SW480 (cell line): ENCODE results near the gene ZNF132.
"Not testable (repeated sequence)": the region's sequence is repeated elsewhere in the genome, so short reads cannot be mapped to it uniquely, and the experiment has no call there.

Experiments
- DNase-seq: peaks from one replicate; pipeline ENCODE4 v3.0.0-alpha.2; 2016; ENCODE audit warnings: low spot score

Gene ZNF132

GRCh38 chr19:58466760-58467589 is 27.0 kb upstream of the ZNF132 start, which contains the start of gene ZNF324:
ZNF324 (plus strand) TSS chr19:58467080; CDS start chr19:58469186, 2,106 bp downstream.
- peak; percentile 98 for DNase-seq

- no peak for DNase-seq
These were observed 26.3 kb upstream of the ZNF132 start for GRCh38 chr19:58466089-58466759.

- DNase-seq: no peak
These were observed 20.1 kb upstream of the ZNF132 start for GRCh38 chr19:58460039-58460438.

- no peak for DNase-seq
These were observed 16.2 kb upstream of the ZNF132 start for GRCh38 chr19:58456111-58456510.

- no peak for DNase-seq
These were observed 15.4 kb upstream of the ZNF132 start for GRCh38 chr19:58455306-58455705.

GRCh38 chr19:58453743-58454142 is 13.8 kb upstream of the ZNF132 start:
- DNase-seq: no peak

- peak; percentile 97 for DNase-seq
These were observed 11.6 kb upstream of the ZNF132 start, which contains the start of gene ZNF324B for GRCh38 chr19:58451358-58452101. ZNF324B (plus strand) TSS chr19:58451622; CDS start chr19:58453702, 2,080 bp downstream.

- DNase-seq: no peak
These were observed 11.0 kb upstream of the ZNF132 start for GRCh38 chr19:58450856-58451357.

- not testable (repeated sequence) for DNase-seq
These were observed 10.0 kb upstream of the ZNF132 start for GRCh38 chr19:58449980-58450379.

GRCh38 chr19:58448860-58449259 is 8.9 kb upstream of the ZNF132 start:
- not testable (repeated sequence) for DNase-seq

GRCh38 chr19:58442986-58443385 is 3.0 kb upstream of the ZNF132 start:
- DNase-seq: not testable (repeated sequence)

- DNase-seq: no peak
These were observed 603 bp upstream of the ZNF132 start for GRCh38 chr19:58440556-58440955.

GRCh38 chr19:58434217-58434616 is 5.7 kb downstream of the ZNF132 start:
- DNase-seq: no peak

GRCh38 chr19:58429745-58430144 is 10.2 kb downstream of the ZNF132 start:
- no peak for DNase-seq

- no peak for DNase-seq
These were observed 11.3 kb downstream of the ZNF132 start for GRCh38 chr19:58428617-58429016.

- DNase-seq: no peak
These were observed 22.9 kb downstream of the ZNF132 start for GRCh38 chr19:58417071-58417470.

GRCh38 chr19:58416604-58417003 is 23.3 kb downstream of the ZNF132 start:
- no peak for DNase-seq

- DNase-seq: peak; percentile 74
These were observed 30.8 kb downstream of the ZNF132 start for GRCh38 chr19:58409010-58409790.

GRCh38 chr19:58408152-58409009 is 31.6 kb downstream of the ZNF132 start, which contains the start of gene ZNF584:
ZNF584 (plus strand) TSS chr19:58408649; CDS start chr19:58409148, 499 bp downstream.
- peak; percentile 96 for DNase-seq

- DNase-seq: peak; percentile 36
These were observed 32.2 kb downstream of the ZNF132 start for GRCh38 chr19:58407658-58408151.
